IMR-90 (cell line): ENCODE data around the gene RLF. TPM values are rescaled to one million over a fixed set of nuclear protein-coding genes. Genes with fewer than 3 reads are reported as not detected.

Experiments
- ATAC-seq: fragments of 200-7000 bp; cut with Tn5 transposase; 2 replicates; pipeline ENCODE4 v1.9.1; 2020; ENCODE audit warnings: low read depth, mild to moderate bottlenecking, moderate library complexity
- BruUV-seq: library from RNA; stranded (reverse); fragments of 400-500 nt; replicated peaks from 2 replicates; lab custom pipeline; 2021; lab: Mats Ljungman, UMichigan
- CTCF ChIA-PET: fragments of 300-600 bp; formaldehyde crosslinking; extraction: SDS; loops from one replicate; lab custom pipeline; 2021; ENCODE audit warnings: antibody characterized with exemption; lab: Yijun Ruan, JAX
- POLR2A ChIA-PET: fragments of 300-600 bp; sonication (Branson Sonifier 250); formaldehyde crosslinking; loops from one replicate; lab custom pipeline; 2022; ENCODE audit warnings: antibody characterized with exemption; ENCODE audit not compliant: unreplicated experiment; lab: Charles Lee
- DNase-seq: peaks from one replicate; pipeline ENCODE4 v3.0.0; 2013
- H2AFZ ChIP-seq: replicated peaks from 2 replicates; pipeline ENCODE3; 2013; ENCODE audit warnings: low read length, mild to moderate bottlenecking; ENCODE audit not compliant: poor library complexity
- H2AK5ac ChIP-seq: 2 replicates; pipeline ENCODE4 v1.6.1; 2013; ENCODE audit warnings: low read depth, low read length, inconsistent platforms
- H2AK9ac ChIP-seq: replicated peaks from 2 replicates; pipeline ENCODE3; 2013; ENCODE audit warnings: mild to moderate bottlenecking, low read depth, low read length, moderate library complexity; ENCODE audit not compliant: poor library complexity
- H2BK120ac ChIP-seq: 2 replicates; pipeline ENCODE4 v1.6.1; 2013; ENCODE audit warnings: low read depth, low read length, inconsistent platforms
- H2BK15ac ChIP-seq: 3 replicates; pipeline ENCODE4 v1.6.1; 2013; ENCODE audit warnings: low read depth, low read length, inconsistent platforms
- H2BK20ac ChIP-seq: 2 replicates; pipeline ENCODE4 v1.6.1; 2013; ENCODE audit warnings: low read depth, mild to moderate bottlenecking, inconsistent platforms, low read length, moderate library complexity
- H2BK5ac ChIP-seq: 2 replicates; pipeline ENCODE4 v1.6.1; 2013; ENCODE audit warnings: mild to moderate bottlenecking, low read depth, low read length, inconsistent platforms; ENCODE audit not compliant: poor library complexity, severe bottlenecking
- H3K14ac ChIP-seq: replicated peaks from 2 replicates; pipeline ENCODE4 v1.6.1; 2013; ENCODE audit warnings: low read depth, low read length, inconsistent platforms
- H3K18ac ChIP-seq: 2 replicates; pipeline ENCODE4 v1.6.1; 2013; ENCODE audit warnings: low read depth, low read length, control low read depth
- H3K23ac ChIP-seq: 2 replicates; pipeline ENCODE4 v1.6.1; 2013; ENCODE audit warnings: low read depth, low read length, inconsistent platforms
- H3K27ac ChIP-seq: 2 replicates; pipeline ENCODE4 v1.5.1; 2013; ENCODE audit warnings: mild to moderate bottlenecking, control low read depth, low read length; ENCODE audit not compliant: insufficient read depth
- H3K27me3 ChIP-seq: 2 replicates; pipeline ENCODE4 v1.6.1; 2013; ENCODE audit warnings: low read length; ENCODE audit not compliant: control insufficient read depth, insufficient read depth
- H3K36me3 ChIP-seq: 2 replicates; pipeline ENCODE4 v1.6.1; 2013; ENCODE audit warnings: low read length, mixed read lengths; ENCODE audit not compliant: control insufficient read depth, insufficient read depth
- H3K4ac ChIP-seq: 2 replicates; pipeline ENCODE4 v1.6.1; 2013; ENCODE audit warnings: low read depth, low read length, inconsistent platforms
- H3K4me1 ChIP-seq: 2 replicates; pipeline ENCODE4 v1.6.1; 2013; ENCODE audit warnings: low read length, mixed read lengths; ENCODE audit not compliant: control insufficient read depth, insufficient read depth
- H3K4me2 ChIP-seq: 2 replicates; pipeline ENCODE4 v1.6.1; 2013; ENCODE audit warnings: low read depth, mild to moderate bottlenecking, control low read depth, low read length, moderate library complexity
- H3K4me3 ChIP-seq: 2 replicates; pipeline ENCODE4 v1.5.1; 2013; ENCODE audit warnings: low read depth, mild to moderate bottlenecking, control low read depth, low read length, moderate library complexity; ENCODE audit not compliant: insufficient read depth
- H3K56ac ChIP-seq: 2 replicates; pipeline ENCODE4 v1.6.1; 2013; ENCODE audit warnings: low read length, inconsistent platforms; ENCODE audit not compliant: insufficient read depth; ENCODE audit errors: extremely low read depth
- H3K79me1 ChIP-seq, 2 experiments: 2 replicates each; pipeline ENCODE4 v1.6.1; 2013; ENCODE audit warnings: low read length in 2 of 2, inconsistent platforms in 1 of 2, low read depth in 1 of 2
- H3K9ac ChIP-seq: 2 replicates; pipeline ENCODE4 v1.6.1; 2013; ENCODE audit warnings: low read depth, low read length, control low read depth
- H3K9me1 ChIP-seq: 2 replicates; pipeline ENCODE4 v1.6.1; 2013; ENCODE audit warnings: low read length, inconsistent platforms; ENCODE audit not compliant: insufficient read depth
- H3K9me3 ChIP-seq: 2 replicates; pipeline ENCODE4 v1.6.1; 2013; ENCODE audit warnings: low read length; ENCODE audit not compliant: control insufficient read depth, insufficient read depth
- H4K20me1 ChIP-seq: 2 replicates; pipeline ENCODE4 v1.6.1; 2013; ENCODE audit warnings: low read length, inconsistent platforms; ENCODE audit not compliant: insufficient read depth
- H4K5ac ChIP-seq: 2 replicates; pipeline ENCODE4 v1.6.1; 2013; ENCODE audit warnings: mild to moderate bottlenecking, low read depth, low read length, control low read depth
- H4K8ac ChIP-seq, 2 experiments: 2 replicates each; pipeline ENCODE4 v1.6.1; 2013; ENCODE audit warnings: low read depth in 2 of 2, low read length in 2 of 2, control low read depth in 1 of 2, inconsistent platforms in 1 of 2
- H4K91ac ChIP-seq: 2 replicates; pipeline ENCODE4 v1.6.1; 2013; ENCODE audit warnings: low read depth, low read length, inconsistent platforms; ENCODE audit not compliant: insufficient read depth
- BHLHE40 ChIP-seq: fragments of 150-350 bp; IDR thresholded peaks from 2 replicates; pipeline ENCODE4 v1.6.1; 2016; ENCODE audit warnings: mild to moderate bottlenecking, low read depth, low read length
- CHD1 ChIP-seq: IDR thresholded peaks from 2 replicates; pipeline ENCODE4 v1.6.1; 2012; ENCODE audit warnings: low read depth, low read length, improper control_type of control experiment
- CTCF ChIP-seq: conservative IDR thresholded peaks from 2 replicates; pipeline ENCODE4 v1.5.1; 2012; ENCODE audit warnings: mild to moderate bottlenecking, low read depth, low read length, improper control_type of control experiment
- ELK1 ChIP-seq: fragments of 150-350 bp; IDR thresholded peaks from 2 replicates; pipeline ENCODE4 v1.6.1; 2016; ENCODE audit warnings: low read depth, mild to moderate bottlenecking, low read length, moderate library complexity, borderline replicate concordance
- MAFK ChIP-seq: IDR thresholded peaks from 2 replicates; pipeline ENCODE4 v1.6.1; 2012; ENCODE audit warnings: low read depth, low read length, improper control_type of control experiment
- MXI1 ChIP-seq: IDR thresholded peaks from 2 replicates; pipeline ENCODE4 v1.6.1; 2012; ENCODE audit warnings: low read depth, mild to moderate bottlenecking, low read length, moderate library complexity, borderline replicate concordance
- POLR2A ChIP-seq: IDR thresholded peaks from 2 replicates; pipeline ENCODE4 v1.6.1; 2012; ENCODE audit warnings: mild to moderate bottlenecking, low read depth, low read length
- RAD21 ChIP-seq: IDR thresholded peaks from 2 replicates; pipeline ENCODE4 v1.6.1; 2012; ENCODE audit warnings: low read length, improper control_type of control experiment
- RCOR1 ChIP-seq: IDR thresholded peaks from 2 replicates; pipeline ENCODE4 v1.6.1; 2012; ENCODE audit warnings: mild to moderate bottlenecking, low read length, improper control_type of control experiment; ENCODE audit not compliant: insufficient replicate concordance
- USF2 ChIP-seq: fragments of 150-350 bp; IDR thresholded peaks from 2 replicates; pipeline ENCODE4 v1.6.1; 2017; ENCODE audit warnings: mild to moderate bottlenecking, antibody characterized with exemption, low read length, low read depth
- WGBS, 2 experiments: methylation state at CpG; one replicate each; pipeline versions ENCODE4 v1.1.5 to v1.1.7; 2013; ENCODE audit warnings: missing lambda C conversion rate in 2 of 2; ENCODE audit not compliant: insufficient read length in 1 of 2; ENCODE audit errors: extremely low coverage in 2 of 2; 5-methylcytosine and 5-hydroxymethylcytosine counted together
- dilution Hi-C: fragments of 300-500 bp; cut with HindIII; formaldehyde crosslinking; loops from one replicate; pipeline ENCODE4 v1.14.3; 2018; ENCODE audit warnings: low sequenced_read_pairs; ENCODE audit not compliant: unreplicated experiment
- in situ Hi-C: fragments of 300-500 bp; cut with MboI; formaldehyde crosslinking; loops from 3 replicates; pipeline ENCODE4 v1.14.3; 2019; ENCODE audit warnings: low sequenced_read_pairs, inconsistent platforms, mixed read lengths
- intact Hi-C: fragments of 100-400 bp; cut with micrococcal nuclease; formaldehyde crosslinking; loops from 2 replicates; pipeline ENCODE4 v1.10.0; 2022
- polyA plus RNA-seq, 3 experiments: library from polyadenylated mRNA; depleted of rRNA; stranded (reverse); fragments of >200 nt; gene quantifications; 2 replicates each; pipeline ENCODE4 v1.2.3, GENCODE V29; 2012; ENCODE audit warnings: low replicate concordance in 1 of 3
- total RNA-seq: library from RNA; depleted of rRNA; stranded (reverse); fragments of >200 nt; gene quantifications from 2 replicates; pipeline ENCODE4 v1.2.3, GENCODE V29; 2012

The RLF gene
- total and polyA plus RNA-seq, 2 of the 4 experiments (the other 2 are of a cell fraction), result 4.4 to 29.8 TPM

DNA sequence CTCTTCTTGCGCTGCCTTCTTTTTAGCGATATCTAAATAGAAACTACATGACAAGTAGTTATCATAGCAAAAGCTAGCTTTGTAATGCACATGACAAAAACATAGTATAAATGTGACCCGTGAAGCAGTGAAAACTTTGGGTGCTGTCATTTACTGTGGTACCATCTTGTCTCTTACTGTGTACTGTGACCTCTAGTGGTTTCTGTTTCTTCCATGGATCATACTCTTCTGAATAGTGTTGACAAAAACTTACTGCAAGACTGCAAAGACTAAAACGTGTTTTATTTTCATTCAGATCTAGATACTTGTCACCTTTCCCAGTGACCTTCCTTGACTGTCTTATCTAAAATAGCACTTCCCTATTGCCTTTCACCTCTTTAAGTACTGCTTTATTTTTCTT, 6.1 kb downstream of the RLF start:
- intact Hi-C loops (no loop called here), dilution Hi-C loops (no loop called here), in situ Hi-C loops (no loop called here)
- H2BK15ac ChIP-seq, result no peak overlapping the region
- H3K4ac ChIP-seq, result no peak overlapping the region
- H2AFZ ChIP-seq, result no peak overlapping the region
- no peak overlapping the region for H3K4me2 ChIP-seq
- no peak overlapping the region for H2BK5ac ChIP-seq
- BruUV-seq, result no TSS peak
- peaks cover 86% of the 10 kb centered on the region for H4K20me1 ChIP-seq
- ChIA-PET POLR2A (no interaction called here), CTCF (no interaction called here)
- no peaks in the 10 kb centered on the region for H3K9me3 ChIP-seq
- no peak overlapping the region for H4K91ac ChIP-seq
- no peak overlapping the region for H3K9ac ChIP-seq
- H2BK20ac ChIP-seq, result no peak overlapping the region
- DNase-seq (no peak), ATAC-seq (no peak)
- peaks cover 5% of the 10 kb centered on the region for H3K4me1 ChIP-seq
- 38% methylated on average over 1 of the region's 4 CpGs; no CpG with 5 or more reads in 1 of the 2 experiments for WGBS, 2 experiments
- peaks cover 7% of the 10 kb centered on the region; the same call in 1 of the 2 replicates for H3K9me1 ChIP-seq
- H3K14ac ChIP-seq, result no peak overlapping the region
- H3K18ac ChIP-seq, result no peak overlapping the region
- no peak overlapping the region for H3K23ac ChIP-seq
- no peak overlapping the region for H2BK120ac ChIP-seq
- peaks cover 0 to 44% of the 10 kb centered on the region in 2 experiments; a peak in 3 of 4 replicates for H3K79me1 ChIP-seq
- H2AK5ac ChIP-seq, result no peak overlapping the region
- no peaks in the 10 kb centered on the region for H3K36me3 ChIP-seq
- no peak overlapping the region for H2AK9ac ChIP-seq
- no peak overlapping the region for H4K8ac ChIP-seq
- no peak overlapping the region for H4K5ac ChIP-seq
- H3K27ac ChIP-seq, result no peak overlapping the region
- TF ChIP-seq ELK1 (no peak), USF2 (no peak), MAFK (no peak), BHLHE40 (no peak), RCOR1 (no peak), CHD1 (no peak), POLR2A (no peak), MXI1 (no peak), RAD21 (no peak), CTCF (no peak)
- no peak overlapping the region for H3K56ac ChIP-seq
- H3K4me3 ChIP-seq, result no peak overlapping the region
- no peaks in the 10 kb centered on the region for H3K27me3 ChIP-seq
